Endothelial cell of hepatic sinusoid (primary cell): ENCODE results near the gene OR11H6.
"Not testable (repeated sequence)": the region's sequence is repeated elsewhere in the genome, so short reads cannot be mapped to it uniquely, and the experiment has no call there.

ENCODE experiments used
- in situ Hi-C: cut with HindIII; loops from 2 replicates; pipeline ENCODE4 v1.10.0; 2017; ENCODE audit warnings: low sequenced_read_pairs

The OR11H6 gene

DNA sequence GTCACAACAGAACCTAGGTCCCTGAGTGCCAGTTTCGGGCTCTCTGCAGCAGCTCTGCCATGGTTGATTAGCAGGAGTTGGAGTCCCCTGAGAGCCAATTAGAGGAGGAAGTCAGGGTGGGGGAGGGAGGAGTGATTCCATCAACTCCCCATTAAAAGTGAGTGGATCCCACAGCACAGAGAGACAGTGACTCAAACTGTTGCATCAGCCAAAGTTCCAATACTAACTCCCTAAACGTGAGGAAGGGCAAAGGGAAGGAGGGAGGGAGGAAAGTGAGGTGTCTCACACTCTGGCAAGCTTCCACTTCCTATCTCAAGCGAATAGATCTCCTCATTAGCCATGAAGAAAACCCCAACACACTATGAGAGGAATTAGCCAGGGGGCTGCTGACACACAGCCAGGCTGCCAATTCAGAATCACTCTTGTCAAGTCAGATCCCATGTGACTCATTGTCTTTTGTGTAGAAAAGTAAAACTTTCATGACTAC is 39.2 kb downstream of the OR11H6 start:
- in situ Hi-C loops = no loop called here

GRCh38 chr14:20264361-20264760 is 40.9 kb downstream of the OR11H6 start:
- in situ Hi-C loops = not testable (repeated sequence)

GRCh38 chr14:20274062-20274461 is 50.6 kb downstream of the OR11H6 start:
- in situ Hi-C loops = no loop called here
